Adrenal gland (tissue), 5 donors: Measurements from ENCODE around the gene WDR45.

Experiments
- POLR2A ChIP-seq, 2 donors: fragments of 450-650 bp; IDR thresholded peaks; one replicate each; pipeline ENCODE4 v1.6.1; 2017; ENCODE audit warnings: antibody characterized with exemption in 2 of 2, mild to moderate bottlenecking in 2 of 2, moderate library complexity in 1 of 2
- TF ChIP-seq, protein P1 (sequence below), 6 experiments: fragments of 450-650 bp in 4 of 6; fragments of 200-600 bp in 2 of 6; sonication (generic) in 1 of 6; IDR thresholded peaks; 1 replicate in 5 of 6; 2 replicates in 1 of 6; pipeline versions ENCODE4 v1.5.1 to v1.8.0; 2016 to 2021; ENCODE audit warnings: antibody characterized with exemption in 6 of 6, mild to moderate bottlenecking in 2 of 6, moderate library complexity in 1 of 6
- donor health status: DM: no; HTN: no; CAD: no.

DNA sequence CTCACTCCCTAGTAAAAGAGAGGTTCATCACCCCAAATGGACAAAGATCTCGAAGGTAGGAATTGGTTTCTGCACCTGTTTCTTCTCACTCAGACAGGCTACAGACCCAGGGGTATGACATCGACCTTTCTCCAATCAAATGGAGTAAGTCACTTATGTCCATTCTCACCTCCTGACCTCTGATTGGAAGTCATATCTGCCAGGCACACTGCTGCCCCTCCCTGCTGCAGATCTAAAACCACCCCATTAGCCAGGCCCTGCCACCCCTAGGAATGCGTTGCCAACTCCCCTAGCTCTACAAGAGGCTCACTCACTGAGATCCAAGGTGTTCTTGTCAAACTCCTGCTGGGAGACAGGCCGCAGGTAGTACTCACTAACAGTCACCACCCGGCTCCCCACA, 37.0 kb upstream of the WDR45 start:
- TF ChIP-seq, protein P1, sequence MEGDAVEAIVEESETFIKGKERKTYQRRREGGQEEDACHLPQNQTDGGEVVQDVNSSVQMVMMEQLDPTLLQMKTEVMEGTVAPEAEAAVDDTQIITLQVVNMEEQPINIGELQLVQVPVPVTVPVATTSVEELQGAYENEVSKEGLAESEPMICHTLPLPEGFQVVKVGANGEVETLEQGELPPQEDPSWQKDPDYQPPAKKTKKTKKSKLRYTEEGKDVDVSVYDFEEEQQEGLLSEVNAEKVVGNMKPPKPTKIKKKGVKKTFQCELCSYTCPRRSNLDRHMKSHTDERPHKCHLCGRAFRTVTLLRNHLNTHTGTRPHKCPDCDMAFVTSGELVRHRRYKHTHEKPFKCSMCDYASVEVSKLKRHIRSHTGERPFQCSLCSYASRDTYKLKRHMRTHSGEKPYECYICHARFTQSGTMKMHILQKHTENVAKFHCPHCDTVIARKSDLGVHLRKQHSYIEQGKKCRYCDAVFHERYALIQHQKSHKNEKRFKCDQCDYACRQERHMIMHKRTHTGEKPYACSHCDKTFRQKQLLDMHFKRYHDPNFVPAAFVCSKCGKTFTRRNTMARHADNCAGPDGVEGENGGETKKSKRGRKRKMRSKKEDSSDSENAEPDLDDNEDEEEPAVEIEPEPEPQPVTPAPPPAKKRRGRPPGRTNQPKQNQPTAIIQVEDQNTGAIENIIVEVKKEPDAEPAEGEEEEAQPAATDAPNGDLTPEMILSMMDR (IDR thresholded peaks at IDR 0.05) = no peak
- TF ChIP-seq POLR2A (IDR thresholded peaks at IDR 0.05) = no peak
